ENCODE measurements around the gene MYO3B.

DNA sequence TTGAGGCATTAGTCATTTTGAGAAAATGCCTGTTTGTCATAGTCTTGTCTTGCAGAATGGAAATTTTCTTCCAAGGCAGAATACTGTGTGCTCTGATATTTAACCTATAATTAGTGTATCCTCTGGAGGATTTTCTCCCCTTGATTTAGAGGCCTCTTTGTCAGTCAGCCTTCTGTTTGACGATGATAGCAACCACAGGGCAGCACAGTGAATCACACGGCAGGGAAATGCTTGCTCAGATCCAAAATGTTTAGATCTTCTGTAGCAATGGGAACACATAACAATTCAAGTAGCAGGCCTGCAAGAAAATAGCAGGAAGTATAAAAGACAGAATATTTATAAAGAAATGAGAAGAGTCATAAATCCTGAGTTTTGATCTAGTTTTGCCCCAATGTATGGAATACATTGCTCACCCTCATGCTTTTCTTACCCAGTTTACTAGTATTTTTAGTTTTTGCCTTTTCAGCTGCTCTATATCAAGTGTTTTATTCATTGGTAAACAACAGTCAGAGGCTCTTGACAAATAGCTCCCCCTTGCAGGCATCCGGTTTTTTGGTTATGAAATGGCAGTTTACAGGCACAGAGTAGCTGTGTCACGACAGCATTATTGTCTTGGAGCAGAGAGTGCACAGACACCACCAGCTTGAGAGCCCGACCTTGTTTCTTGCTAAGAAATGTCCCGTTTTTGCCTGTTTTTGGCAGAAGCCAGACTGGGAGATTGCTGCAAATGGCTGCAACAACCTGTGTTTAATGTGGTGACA is 185.1 kb downstream of the MYO3B start:
- TF ChIP-seq, protein P1, sequence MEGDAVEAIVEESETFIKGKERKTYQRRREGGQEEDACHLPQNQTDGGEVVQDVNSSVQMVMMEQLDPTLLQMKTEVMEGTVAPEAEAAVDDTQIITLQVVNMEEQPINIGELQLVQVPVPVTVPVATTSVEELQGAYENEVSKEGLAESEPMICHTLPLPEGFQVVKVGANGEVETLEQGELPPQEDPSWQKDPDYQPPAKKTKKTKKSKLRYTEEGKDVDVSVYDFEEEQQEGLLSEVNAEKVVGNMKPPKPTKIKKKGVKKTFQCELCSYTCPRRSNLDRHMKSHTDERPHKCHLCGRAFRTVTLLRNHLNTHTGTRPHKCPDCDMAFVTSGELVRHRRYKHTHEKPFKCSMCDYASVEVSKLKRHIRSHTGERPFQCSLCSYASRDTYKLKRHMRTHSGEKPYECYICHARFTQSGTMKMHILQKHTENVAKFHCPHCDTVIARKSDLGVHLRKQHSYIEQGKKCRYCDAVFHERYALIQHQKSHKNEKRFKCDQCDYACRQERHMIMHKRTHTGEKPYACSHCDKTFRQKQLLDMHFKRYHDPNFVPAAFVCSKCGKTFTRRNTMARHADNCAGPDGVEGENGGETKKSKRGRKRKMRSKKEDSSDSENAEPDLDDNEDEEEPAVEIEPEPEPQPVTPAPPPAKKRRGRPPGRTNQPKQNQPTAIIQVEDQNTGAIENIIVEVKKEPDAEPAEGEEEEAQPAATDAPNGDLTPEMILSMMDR (IDR thresholded peaks at IDR 0.05; ENCODE audit: insufficient read depth, low read length, poor library complexity, severe bottlenecking) = no peak
- TF ChIP-seq EZH2phosphoT487 (conservative IDR thresholded peaks at IDR 0.05; ENCODE audit: low read length) = no peak

Data from SU-DHL-6 (cell line).